Activated CD4-positive, alpha-beta T cell treated with anti-CD3 and anti-CD28 coated beads, Interleukin-2, amount 50 U/mL, for 48 hours (primary cell): ENCODE results near the gene PAX8.
A peak's percentile ranks its signal among the peaks of the same experiment; 100 is the strongest.

Experiments used
- DNase-seq, 2 experiments: peaks; one replicate each; pipeline ENCODE4 v3.0.0-alpha.2; 2020

PAX8 gene

GRCh38 chr2:113264713-113265403 lies 13.9 kb downstream of the PAX8 start:
- no peak for DNase-seq

GRCh38 chr2:113263546-113263945 lies 15.2 kb downstream of the PAX8 start:
- no peak for DNase-seq

- DNase-seq, result no peak
Observed at GRCh38 chr2:113260991-113261390, 17.7 kb downstream of the PAX8 start.

DNA sequence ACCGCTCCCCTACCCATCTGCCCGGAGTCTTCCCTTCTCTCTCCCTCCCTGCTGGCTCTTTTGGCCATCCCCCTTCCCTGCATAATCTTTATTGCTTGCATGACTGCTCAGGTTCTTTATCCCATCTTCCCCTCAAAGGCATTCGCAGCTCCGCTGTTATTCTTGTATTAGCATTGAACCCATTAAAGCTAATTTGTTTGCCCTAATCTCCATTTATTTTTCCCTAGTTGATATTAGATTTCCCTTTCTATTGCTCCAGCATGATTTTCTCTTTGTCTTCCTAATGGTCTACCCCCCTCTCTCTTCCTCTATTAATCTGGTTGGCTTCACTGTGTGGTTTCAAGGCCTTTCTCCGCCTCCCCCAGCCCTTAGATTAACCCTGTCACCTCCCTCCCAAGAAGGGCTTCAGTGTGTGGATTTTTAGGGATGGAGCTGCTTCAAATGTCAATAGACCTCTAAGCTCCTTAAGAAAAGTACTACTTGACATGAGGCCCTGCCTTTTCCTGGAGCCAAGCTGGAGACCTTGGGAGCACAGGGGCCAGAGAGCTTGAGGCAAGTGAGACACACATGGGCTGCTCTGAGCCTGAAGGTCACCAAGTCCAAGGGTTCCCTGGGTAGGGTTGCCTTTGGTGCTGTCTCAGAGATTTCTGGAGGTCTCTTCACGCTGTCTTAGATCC lies 20.1 kb downstream of the PAX8 start:
- DNase-seq, result no peak

DNA sequence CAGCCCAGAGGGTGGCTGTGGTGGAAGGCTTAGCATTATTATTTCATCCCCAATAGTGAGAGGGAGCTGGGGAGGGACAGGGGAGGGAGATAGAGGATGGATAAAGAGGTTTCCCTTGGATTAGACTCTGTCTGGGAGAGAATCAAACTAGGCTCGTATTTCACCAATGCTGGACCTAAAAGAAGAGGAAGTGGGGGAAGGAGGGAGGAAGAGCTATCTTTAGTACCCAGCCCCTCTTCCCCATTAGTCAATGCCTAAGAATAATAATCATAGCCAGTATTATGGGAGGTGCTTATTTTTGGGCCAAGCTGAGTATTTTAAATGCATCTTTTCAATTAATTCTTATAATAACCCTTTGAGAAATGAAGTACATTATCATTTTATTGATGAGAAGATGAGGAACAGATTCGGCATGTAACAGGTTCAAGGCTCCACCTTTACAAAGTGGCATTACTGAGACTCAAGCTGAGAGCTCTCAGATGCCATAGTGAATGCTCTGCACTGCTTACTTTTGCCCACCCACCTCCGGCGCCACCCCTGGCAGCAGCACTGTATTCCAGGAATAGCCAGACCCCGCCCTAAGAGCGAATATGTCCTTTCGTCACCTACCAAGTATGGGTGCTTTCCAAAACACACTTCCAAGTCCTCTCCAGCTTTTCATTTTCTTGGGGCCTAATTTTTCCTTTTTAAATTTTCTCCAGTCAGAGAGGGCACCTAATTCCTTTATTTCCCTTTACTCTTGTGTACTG lies 21.0 kb downstream of the PAX8 start:
- DNase-seq, result no peak

GRCh38 chr2:113255140-113256070 lies 23.3 kb downstream of the PAX8 start:
- no peak for DNase-seq

DNA sequence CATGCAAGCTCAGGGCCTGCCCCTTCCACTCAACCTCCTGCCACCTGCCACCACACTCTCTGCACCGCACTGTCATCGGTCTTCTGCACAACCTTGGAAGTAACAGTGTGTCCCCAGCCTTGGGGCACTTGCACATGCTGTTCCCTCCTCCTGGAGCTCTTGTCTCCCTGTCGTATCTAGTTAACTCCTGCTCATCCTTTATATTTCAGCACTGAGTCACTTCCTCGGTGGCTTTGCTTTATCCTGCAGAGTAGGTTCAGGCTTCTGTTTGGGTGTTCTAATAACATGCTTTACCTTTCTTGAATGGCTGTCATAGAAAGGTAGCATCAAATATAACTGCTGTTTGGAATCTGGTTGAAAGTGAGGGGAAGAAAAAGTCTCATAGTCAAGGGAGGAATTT lies 25.3 kb downstream of the PAX8 start:
- DNase-seq, result no peak

DNA sequence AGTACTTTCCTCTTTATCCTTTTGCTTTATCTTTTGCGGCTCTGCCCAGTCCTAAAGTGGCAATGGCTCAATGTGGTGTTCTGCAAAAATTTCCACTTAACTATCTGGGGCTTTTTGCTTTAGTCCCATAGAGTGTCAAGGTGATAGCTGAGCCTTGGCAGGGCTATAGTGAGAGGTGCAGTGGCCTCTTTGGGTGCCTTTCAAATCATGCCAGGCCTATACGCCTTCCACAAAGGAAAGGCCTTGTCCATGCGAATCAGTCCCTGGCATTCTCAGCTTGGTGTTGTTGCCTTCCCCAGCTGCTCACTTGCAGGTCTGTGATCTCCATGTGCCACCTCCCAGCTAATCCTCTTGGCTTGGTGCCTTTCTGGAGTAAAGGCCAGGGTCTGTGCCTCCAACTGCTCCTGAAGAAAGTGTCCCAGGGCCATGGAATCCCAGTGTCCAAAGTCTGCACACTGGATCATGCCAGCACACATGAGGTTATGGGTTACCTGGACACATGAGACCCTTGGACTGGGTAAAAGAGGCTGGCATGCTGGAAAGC lies 26.6 kb downstream of the PAX8 start:
- DNase-seq, result no peak

- peak in 1 of 2 experiments; percentile 19 for DNase-seq
Observed at GRCh38 chr2:113251118-113251517, 27.6 kb downstream of the PAX8 start.

DNA sequence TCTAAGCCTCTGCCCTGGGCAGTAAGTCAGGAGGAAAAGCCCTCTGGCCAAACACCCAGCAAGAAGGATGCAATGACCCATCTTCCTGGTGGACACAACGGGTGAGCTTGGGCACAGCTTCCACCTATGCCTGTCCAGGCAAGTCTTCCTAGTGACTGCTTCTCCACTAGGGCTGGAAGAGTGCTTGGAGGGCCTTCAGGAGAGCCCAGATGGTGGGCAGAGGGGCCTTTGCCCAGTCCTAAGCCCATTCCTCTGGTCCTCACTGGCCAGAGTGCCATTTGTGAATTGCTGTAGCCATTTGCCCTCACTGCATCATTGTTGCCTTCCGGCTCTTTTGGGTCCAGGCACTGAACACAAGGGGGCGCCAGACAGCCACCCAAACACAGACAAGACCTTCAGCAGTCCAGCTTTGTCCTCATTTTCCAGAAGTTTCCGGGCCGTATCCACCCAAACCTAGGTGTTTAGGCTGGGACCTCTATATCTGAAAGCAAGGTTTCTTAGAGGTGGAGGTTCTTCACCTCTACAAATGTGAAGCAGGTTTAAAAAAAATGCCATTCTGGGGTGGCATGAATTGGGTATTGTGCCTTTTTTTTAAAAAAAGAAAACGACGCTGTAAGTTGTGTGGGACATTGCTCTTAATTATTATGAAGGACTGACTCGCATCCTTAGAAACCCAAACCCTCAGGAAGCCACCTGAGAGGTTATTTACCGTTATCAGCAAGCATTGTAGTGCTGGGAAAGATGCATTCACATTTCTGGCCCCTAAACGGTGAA lies 29.5 kb downstream of the PAX8 start:
- DNase-seq, result peak; percentile 80 to 84

DNA sequence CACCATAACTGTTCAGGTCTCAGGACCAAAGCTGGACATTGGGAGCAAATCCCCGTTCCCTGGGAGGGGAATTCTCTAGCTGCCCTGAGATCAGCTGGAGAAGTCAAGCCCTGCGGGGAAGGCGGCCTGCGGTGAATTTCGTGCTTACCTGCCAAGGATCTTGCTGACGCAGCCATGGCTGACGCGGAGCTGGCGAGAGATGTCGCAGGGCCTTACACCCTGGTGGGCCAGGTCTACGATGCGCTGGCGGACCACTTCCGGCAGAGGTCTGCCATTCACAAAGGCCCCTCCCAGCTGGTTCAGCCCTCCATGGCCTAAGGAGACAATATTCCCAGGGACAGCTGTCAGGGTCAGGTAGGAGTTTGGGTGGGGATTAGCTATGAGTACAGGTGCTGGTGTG lies 32.1 kb downstream of the PAX8 start:
- no peak for DNase-seq

- no peak for DNase-seq
Observed at GRCh38 chr2:113245276-113245711, 33.4 kb downstream of the PAX8 start.

GRCh38 chr2:113242327-113242726 lies 36.4 kb downstream of the PAX8 start:
- no peak for DNase-seq

- DNase-seq, result peak; percentile 60 to 72
Observed at GRCh38 chr2:113240915-113241911, 37.5 kb downstream of the PAX8 start.

DNA sequence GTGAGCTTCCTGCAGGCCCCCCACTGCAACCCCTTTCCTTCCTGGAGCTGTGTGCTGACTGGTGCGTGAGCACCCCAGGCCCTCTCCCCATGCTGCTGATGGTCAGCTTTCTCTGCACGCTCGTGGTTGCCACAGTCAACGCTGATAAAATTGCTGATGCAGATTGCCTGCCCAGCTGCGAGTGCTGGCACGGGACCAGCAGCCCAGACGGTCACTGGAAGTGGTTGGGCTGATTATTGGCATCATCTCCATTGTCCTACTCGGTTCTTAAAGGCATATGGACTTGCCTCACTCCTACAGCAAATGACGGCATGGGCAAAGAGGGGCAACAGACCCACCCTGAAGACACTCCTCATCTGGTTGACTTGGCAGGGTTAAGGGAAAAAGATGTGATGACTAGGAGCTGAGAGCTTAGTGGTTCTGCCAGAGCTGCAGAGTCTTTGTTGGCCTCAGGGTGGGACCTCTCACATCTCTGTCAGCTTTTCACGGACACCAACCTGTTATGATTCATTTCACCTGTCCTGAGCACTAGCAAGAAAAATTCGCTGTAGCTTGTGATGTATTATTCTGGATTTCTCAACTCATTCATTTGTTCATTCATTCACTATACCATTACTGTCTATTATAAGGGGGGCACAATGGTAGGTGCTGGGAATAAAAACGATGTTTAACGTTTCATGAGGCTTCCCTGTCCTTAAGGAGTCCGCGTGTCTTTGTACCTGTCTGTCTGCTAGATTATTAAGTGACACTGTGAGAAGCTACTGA lies 38.4 kb downstream of the PAX8 start:
- peak in 1 of 2 experiments; percentile 16 for DNase-seq

- DNase-seq, result no peak
Observed at GRCh38 chr2:113238871-113239839, 39.6 kb downstream of the PAX8 start.

- no peak for DNase-seq
Observed at GRCh38 chr2:113237604-113238160, 41.0 kb downstream of the PAX8 start.
